ENCODE data around the gene TXK.
"Not testable (repeated sequence)": the region's sequence is repeated elsewhere in the genome, so short reads cannot be mapped to it uniquely, and the experiment has no call there.

TXK gene

GRCh38 chr4:48134081-48134480, at the start of gene TXK:
TXK (minus strand) TSS chr4:48134250; CDS start chr4:48134170, 80 bp downstream.
- DNase-seq (ENCODE audit: low read depth in 2 of 2), result no peak

- DNase-seq (ENCODE audit: low read depth in 2 of 2), result no peak
Measured at GRCh38 chr4:48180234-48180633, 46.2 kb upstream of the TXK start.

GRCh38 chr4:48178931-48179330, 44.9 kb upstream of the TXK start:
- no peak for DNase-seq (ENCODE audit: low read depth in 2 of 2)

GRCh38 chr4:48175806-48176205, 41.8 kb upstream of the TXK start:
- no peak for DNase-seq (ENCODE audit: low read depth in 2 of 2)

- DNase-seq (ENCODE audit: low read depth in 2 of 2), result no peak
Measured at GRCh38 chr4:48175328-48175727, 41.3 kb upstream of the TXK start.

GRCh38 chr4:48173056-48173991, 39.3 kb upstream of the TXK start:
- no peak for DNase-seq (ENCODE audit: low read depth in 2 of 2)

GRCh38 chr4:48172651-48173050, 38.6 kb upstream of the TXK start:
- DNase-seq (ENCODE audit: low read depth in 2 of 2), result no peak

GRCh38 chr4:48169636-48170035, 35.6 kb upstream of the TXK start:
- no peak for DNase-seq (ENCODE audit: low read depth in 2 of 2)

- DNase-seq (ENCODE audit: low read depth in 2 of 2), result no peak
Measured at GRCh38 chr4:48167538-48168263, 33.7 kb upstream of the TXK start.

GRCh38 chr4:48164561-48164960, 30.5 kb upstream of the TXK start:
- not testable (repeated sequence) for DNase-seq (ENCODE audit: low read depth in 2 of 2)

GRCh38 chr4:48163746-48164145, 29.7 kb upstream of the TXK start:
- DNase-seq (ENCODE audit: low read depth in 2 of 2), result no peak

- DNase-seq (ENCODE audit: low read depth in 2 of 2), result no peak
Measured at GRCh38 chr4:48162162-48162561, 28.1 kb upstream of the TXK start.

- DNase-seq (ENCODE audit: low read depth in 2 of 2), result no peak
Measured at GRCh38 chr4:48157271-48157670, 23.2 kb upstream of the TXK start.

GRCh38 chr4:48156423-48156822, 22.4 kb upstream of the TXK start:
- no peak for DNase-seq (ENCODE audit: low read depth in 2 of 2)

- DNase-seq (ENCODE audit: low read depth in 2 of 2), result no peak
Measured at GRCh38 chr4:48153791-48154550, 19.9 kb upstream of the TXK start.

GRCh38 chr4:48152259-48152658, 18.2 kb upstream of the TXK start:
- DNase-seq (ENCODE audit: low read depth in 2 of 2), result no peak

GRCh38 chr4:48149827-48150370, 15.8 kb upstream of the TXK start:
- no peak for DNase-seq (ENCODE audit: low read depth in 2 of 2)

GRCh38 chr4:48147621-48148020, 13.6 kb upstream of the TXK start:
- no peak for DNase-seq (ENCODE audit: low read depth in 2 of 2)

GRCh38 chr4:48141048-48141447, 7.0 kb upstream of the TXK start:
- no peak for DNase-seq (ENCODE audit: low read depth in 2 of 2)

- DNase-seq (ENCODE audit: low read depth in 2 of 2), result no peak
Measured at GRCh38 chr4:48139691-48140090, 5.6 kb upstream of the TXK start.

GRCh38 chr4:48138936-48139335, 4.9 kb upstream of the TXK start:
- DNase-seq (ENCODE audit: low read depth in 2 of 2), result no peak

- no peak for DNase-seq (ENCODE audit: low read depth in 2 of 2)
Measured at GRCh38 chr4:48138511-48138910, 4.5 kb upstream of the TXK start.

All from stimulated activated CD4-positive, alpha-beta T cell treated with anti-CD3 and anti-CD28 coated beads, Interleukin-1b, Interleukin-23, amount 100 ng/mL, for 4 hours (primary cell).